ENCODE data around the gene ASIC2.

GRCh38 chr17:33033176-33033575 is 259.9 kb downstream of the ASIC2 start:
- TF ChIP-seq SMARCB1 (IDR thresholded peaks at IDR 0.05; ENCODE audit: insufficient read length, low read depth) (no peak), ZBTB40 (IDR thresholded peaks at IDR 0.05) (no peak), ZBTB40 (CRISPR knock-in tag; IDR thresholded peaks at IDR 0.05) (no peak), ZNF655 (CRISPR knock-in tag; IDR thresholded peaks at IDR 0.05) (no peak), FOXM1 (IDR thresholded peaks at IDR 0.05; ENCODE audit: low read depth) (no peak), FOXM1 (CRISPR knock-in tag; IDR thresholded peaks at IDR 0.05; ENCODE audit: low read depth) (no peak), POLR2A (conservative IDR thresholded peaks at IDR 0.05) (no peak), ZNF384 (IDR thresholded peaks at IDR 0.05; ENCODE audit: low read depth, low read length) (no peak), SMAD1 (IDR thresholded peaks at IDR 0.05; ENCODE audit: low read depth, low read length, partially characterized antibody) (no peak), MXD1 (CRISPR knock-in tag; IDR thresholded peaks at IDR 0.05; ENCODE audit: borderline replicate concordance, poor library complexity, severe bottlenecking) (no peak)
